CD4-positive, alpha-beta T cell treated with Interleukin-4 for 4 hours (primary cell): ENCODE data around the gene RASGEF1B.
A peak's percentile ranks its signal among the peaks of the same experiment; 100 is the strongest.
"Not testable (repeated sequence)": the region's sequence is repeated elsewhere in the genome, so short reads cannot be mapped to it uniquely, and the experiment has no call there.

Source experiments
- DNase-seq: peaks from one replicate; pipeline ENCODE4 v3.0.0-alpha.2; 2020

Gene RASGEF1B

DNA sequence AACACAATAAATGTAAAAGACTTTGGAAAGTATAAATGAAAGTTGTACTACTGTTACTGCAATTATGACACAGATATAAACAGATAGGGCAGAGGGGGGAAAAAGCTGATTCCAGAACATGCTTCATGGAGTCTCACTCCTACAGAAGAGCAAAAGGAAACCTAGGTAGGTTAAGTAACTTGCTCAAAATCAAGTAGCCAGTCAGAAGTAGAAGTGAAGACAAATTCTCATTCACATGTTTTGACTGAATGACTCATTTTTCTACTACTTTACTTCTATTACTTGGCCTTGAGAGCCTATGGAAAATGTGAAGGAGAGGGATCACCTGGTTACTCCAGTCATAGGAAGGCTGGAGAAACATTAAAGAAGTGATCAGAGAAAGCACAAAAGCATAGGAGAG, 23.6 kb upstream of the RASGEF1B start:
- DNase-seq: no peak

DNA sequence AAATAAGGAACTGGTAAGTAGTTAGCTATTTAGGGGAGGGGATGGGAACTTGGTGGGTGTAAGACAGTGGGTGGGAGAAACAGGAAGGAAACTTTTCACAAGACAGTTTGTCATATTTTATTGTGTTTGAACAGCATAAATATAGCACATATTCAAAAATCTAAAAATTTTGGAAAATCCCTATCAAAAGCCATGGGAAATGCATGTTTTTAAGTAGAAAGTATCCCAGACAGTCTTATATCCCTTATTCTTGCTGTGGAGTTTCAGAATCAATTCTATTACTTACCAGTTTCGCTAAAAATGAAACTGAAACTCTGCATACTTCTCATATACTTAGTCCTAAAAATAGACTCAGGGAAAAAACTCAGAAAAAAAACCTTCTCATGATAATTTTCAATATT, 22.3 kb upstream of the RASGEF1B start:
- peak; percentile 38 for DNase-seq

DNA sequence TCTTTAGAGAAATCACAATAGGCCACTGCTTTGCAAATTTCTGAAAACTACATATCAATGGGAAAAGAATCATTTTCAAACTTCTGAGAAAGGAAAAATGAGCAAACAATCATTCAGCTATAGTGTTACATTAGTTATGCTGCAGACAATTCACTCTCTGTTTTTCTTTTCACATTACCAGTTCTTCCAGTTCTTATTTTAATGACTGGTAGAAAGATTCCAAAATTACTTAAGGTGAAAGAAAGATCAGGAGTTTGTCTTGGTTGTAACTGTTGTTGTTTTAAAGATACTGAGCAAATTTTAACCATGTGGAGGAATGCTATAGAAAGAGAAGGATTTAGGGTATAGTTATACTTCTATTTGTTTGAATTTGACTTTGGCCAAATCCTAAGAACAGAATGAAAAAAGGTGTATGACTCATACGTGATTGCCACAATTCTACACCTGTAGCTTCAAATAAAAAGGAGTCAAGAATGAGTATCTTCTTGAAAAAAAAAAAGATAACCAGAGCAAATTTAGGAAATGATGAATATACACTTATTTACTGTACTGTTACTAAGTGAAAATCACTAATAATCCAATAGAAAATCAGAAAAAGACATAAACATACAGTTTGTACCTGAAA, 21.0 kb upstream of the RASGEF1B start:
- peak; percentile 49 for DNase-seq

- DNase-seq: peak; percentile 86
Measured at GRCh38 chr4:81491943-81492342, 20.2 kb upstream of the RASGEF1B start.

- DNase-seq: peak; percentile 43
Measured at GRCh38 chr4:81490403-81491160, 18.9 kb upstream of the RASGEF1B start.

DNA sequence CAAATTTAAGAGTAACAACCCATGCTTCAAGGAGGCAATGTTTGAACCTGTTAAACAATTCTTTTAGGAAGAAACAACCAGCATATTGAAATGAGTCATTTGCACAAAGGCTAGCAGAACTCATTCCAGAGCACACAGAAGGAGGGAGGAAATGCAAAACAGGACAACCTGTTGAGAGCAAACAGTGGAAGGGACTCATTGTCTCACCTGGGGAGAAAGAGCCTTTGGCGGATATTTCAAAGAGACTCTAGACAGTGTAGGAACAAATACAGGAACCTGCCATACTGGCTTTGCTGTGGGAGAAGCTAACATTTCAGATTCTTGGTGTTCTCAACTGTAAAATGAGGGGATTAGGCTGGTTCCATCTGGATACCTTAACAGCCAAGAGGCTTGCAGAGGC, 14.8 kb upstream of the RASGEF1B start:
- no peak for DNase-seq

DNA sequence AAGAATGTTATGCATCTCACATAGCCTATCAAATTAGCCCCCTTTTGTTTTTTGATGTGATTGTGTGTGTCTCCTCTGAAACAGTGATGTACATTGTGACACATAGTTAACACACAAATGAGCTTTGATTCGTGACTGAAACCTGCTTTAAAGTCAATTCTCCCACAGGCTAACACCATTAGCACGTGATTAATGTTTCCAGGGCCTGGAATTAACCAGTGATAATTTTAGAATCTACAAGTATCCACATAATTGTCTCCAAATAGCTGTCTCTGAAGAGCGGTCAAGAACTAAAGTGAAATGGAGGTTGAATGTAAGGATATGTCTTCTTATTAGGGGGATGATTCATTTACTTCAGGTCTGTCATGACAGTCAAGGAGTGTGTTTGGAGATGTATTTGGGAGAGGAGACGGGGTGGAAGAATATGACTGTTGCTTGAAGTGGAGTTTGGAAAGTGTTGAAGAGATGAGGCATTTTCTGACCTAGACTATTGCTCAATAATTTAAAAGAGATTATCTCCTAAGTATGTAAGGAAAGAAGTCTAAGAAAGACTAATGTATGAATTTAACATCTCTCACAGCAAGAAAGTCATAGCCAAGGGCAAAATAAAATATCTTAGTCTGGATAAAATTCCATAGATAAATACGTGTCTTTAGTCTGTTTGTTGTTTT, 13.7 kb upstream of the RASGEF1B start:
- DNase-seq: no peak

DNA sequence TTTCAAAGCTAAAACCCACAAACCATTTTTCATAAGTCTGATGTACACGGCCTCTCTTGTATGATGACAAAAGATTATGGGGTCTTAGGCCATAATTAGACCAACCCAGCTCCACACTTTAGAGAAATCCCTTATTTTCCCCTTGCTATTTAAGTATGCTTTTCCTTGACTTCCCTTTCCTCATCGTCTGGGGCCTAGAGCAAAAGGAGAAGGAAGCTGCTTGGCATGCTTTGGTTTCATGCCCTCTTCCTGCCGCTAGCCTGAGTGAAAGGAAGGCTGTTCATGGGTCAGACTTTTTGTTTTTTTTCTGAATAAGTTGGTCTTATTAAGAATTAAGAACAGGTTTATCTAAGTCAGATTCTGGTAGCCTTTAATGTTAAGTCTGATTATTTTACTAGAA, 10.6 kb upstream of the RASGEF1B start:
- no peak for DNase-seq

DNA sequence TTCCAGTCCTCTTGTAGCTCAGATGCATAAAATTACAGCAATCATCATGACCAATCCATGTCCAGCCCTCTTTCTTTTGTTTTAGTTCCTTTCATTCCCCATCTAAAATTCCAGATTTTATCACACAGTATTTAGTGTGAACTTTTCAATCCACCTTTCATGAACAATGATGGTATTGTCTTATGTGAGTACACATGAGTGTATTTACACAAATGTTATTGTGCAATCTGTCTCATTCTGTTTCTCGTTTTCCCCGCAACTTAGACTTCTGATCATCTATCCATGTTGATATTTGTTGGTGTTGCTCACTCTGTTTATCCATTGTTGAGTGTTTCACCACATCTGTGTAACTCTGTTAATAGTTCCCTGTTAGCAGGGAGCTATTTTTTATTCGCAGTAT, 9.4 kb upstream of the RASGEF1B start:
- DNase-seq: no peak

DNA sequence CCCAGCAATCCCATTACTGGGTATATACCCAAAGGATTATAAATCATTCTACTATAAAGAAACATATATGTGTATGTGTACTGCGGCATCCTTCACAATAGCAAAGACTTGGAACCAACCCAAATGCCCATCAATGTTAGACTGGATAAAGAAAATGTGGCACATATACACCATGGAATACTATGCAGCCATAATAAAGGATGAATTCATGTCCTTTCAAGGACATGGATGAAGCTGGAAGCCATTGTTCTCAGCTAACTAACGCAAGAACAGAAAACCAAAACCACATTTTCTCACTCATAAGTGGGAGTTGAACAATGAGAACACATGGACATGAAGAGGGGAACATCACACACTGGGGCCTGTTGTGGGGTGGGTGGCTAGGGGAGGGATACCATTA, 7.9 kb upstream of the RASGEF1B start:
- DNase-seq: not testable (repeated sequence)

- not testable (repeated sequence) for DNase-seq
Measured at GRCh38 chr4:81473331-81474265, 1.9 kb upstream of the RASGEF1B start.

DNA sequence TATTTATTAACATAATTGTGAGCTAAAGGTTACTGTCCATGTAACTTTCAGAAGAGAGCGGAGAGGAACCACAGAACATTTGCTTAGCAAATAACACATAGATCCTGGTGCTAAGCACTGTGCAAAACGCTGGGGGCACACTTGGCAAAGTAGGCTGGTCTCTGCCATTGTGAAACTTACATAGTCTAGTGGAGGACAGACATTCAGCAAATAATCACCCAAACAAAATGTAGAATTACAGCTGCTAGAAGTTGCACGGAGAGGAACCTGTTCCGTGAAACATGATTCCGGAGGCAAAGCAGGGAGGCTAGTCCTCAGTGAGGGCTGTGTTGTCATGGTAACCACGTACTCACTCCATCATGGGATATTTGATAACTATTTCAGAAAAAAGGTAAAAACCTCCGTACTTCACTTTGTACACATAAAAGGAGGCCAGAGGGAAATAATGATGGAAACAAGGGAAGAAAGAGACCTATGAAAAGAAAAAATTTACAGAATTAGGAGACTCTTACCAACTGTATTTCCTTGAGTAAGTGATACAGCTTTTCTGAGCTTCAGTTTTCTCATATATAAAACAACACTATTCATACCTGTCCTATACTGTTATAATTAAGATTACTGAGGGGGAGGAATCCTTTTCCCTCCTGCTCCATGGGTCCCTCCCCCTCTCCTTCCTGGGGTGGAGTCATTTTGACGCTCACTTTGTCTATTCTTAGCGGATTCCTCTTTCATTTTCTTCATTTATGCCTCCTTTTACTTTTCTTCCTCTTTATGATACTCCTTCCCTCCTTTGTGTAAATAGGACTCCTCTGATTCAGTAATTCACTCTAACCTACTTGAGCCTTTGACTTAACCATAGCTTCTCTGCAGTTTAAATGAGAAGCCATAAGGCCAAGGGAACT, 825 bp upstream of the RASGEF1B start:
- DNase-seq: no peak

- no peak for DNase-seq
Measured at GRCh38 chr4:81471298-81471587, 464 bp downstream of the RASGEF1B start.

GRCh38 chr4:81470456-81471297, 1.0 kb downstream of the RASGEF1B start:
- peak; percentile 49 for DNase-seq

- no peak for DNase-seq
Measured at GRCh38 chr4:81469781-81470455, 1.8 kb downstream of the RASGEF1B start.

GRCh38 chr4:81468678-81469077, 3.0 kb downstream of the RASGEF1B start:
- no peak for DNase-seq

- DNase-seq: no peak
Measured at GRCh38 chr4:81467672-81467964, 4.1 kb downstream of the RASGEF1B start.

DNA sequence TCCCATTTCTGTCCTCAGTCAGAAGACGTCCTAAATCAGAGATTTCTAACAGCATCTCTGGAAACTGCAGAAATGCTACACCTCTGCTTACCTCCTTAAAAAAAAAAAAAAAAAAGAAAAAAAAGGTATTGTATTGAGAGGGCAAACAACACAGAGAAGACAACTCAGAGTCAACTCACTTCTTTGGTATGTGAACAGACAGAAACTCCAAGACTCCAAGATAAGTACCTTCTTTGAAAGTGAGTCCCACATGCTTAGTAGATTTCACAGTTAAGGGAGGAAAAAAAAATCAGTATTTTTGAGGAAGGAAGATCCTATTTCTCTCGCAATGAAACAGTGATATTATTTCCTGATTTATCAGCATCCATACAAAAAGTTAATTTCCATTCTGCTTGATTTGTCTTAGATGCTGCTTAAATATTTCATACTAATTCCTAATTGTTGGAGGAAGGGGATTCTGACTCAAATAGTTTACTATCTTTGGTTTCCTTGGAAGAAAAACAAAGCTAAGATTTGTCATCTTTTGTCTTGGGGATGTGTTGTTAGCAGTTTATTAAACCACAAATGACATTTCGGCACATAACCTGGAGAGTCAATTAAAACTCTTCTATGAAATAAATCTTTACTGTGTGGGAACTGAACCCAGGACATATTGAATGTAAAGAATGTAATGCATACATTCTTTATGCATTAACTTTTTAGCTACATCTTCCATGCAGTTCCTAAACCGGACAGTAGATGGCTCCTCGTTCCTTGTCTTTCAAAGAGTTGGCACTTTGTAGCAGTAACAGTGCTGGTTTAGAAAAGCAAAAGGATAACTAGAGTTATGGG, 4.7 kb downstream of the RASGEF1B start:
- DNase-seq: peak; percentile 82

DNA sequence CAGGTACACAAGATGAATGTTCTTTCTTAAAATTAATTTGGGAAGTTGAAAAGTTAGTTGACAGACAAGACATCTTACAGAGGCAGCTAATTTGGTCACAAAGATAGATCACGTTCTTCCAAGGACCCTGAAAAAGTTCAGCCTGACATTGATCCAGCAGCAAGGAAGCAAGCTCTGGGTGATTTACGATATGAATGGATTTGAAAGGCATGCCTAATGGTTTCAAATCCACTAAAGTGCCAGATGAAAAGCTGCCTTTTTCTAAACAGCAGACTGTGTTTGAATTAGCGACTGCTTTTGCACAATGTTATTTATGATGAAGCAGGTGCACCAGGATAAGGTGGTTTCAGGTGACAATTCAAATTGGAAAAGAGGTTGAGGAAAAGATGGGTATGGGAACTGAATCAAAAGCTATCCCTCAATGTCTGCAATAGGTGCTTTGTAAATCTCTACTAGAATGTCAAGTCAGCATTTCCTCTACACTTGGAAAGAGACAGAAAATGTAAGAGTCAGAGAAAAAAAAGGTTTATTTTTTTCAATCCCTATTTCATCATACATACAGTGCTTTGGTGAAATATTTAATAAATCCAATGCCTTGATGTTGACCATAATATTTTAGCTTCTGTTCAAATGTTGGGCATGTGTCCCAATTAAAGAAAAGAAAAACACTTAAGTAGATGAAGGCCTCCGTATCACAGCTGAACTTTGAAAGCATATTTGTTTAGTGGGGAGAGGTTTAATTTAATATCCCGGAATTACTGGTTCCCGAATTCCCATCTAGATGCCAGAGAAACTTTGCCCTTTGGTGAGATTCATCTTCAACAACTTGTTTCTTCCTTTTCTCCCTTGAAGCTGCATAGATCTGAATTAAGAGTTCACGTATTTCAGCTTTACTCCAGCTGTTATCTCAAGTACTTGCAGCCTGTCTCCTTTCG, 6.0 kb downstream of the RASGEF1B start:
- DNase-seq: no peak
